Body of pancreas (tissue), 4 donors: Measurements from ENCODE around the gene MOSPD3. TPM values are rescaled to one million over a fixed set of nuclear protein-coding genes. Genes with fewer than 3 reads are reported as not detected.
A peak's percentile ranks its signal among the peaks of the same experiment; 100 is the strongest.
"Not testable (repeated sequence)": the region's sequence is repeated elsewhere in the genome, so short reads cannot be mapped to it uniquely, and the experiment has no call there.

Source experiments
- ATAC-seq: fragments of 150-250 bp; one replicate; pipeline ENCODE4 v1.9.1; 2016
- DNase-seq, 4 donors: peaks; one replicate each; pipeline ENCODE4 v3.0.0-alpha.2; 2019
- H3K27ac ChIP-seq, 4 donors: fragments of 200-600 bp; sonication (generic); 1 replicate in 3 of 4; 2 replicates in 1 of 4; pipeline versions ENCODE4 v1.5.1 to v1.6.1; 2016 to 2019; ENCODE audit warnings: mild to moderate bottlenecking in 1 of 4, mixed read lengths in 1 of 4, moderate library complexity in 1 of 4
- H3K27me3 ChIP-seq, 2 donors: fragments of 200-600 bp; sonication (generic); one replicate each; pipeline ENCODE4 v1.6.0; 2016; ENCODE audit warnings: mild to moderate bottlenecking in 1 of 2
- H3K36me3 ChIP-seq, 2 donors: fragments of 200-600 bp; sonication (generic); replicated peaks in 1 of 2; 2 replicates each; pipeline ENCODE4 v1.5.1; 2016; ENCODE audit warnings: low read depth in 2 of 2; ENCODE audit not compliant: insufficient read depth in 1 of 2
- H3K4me1 ChIP-seq: fragments of 200-600 bp; sonication (generic); one replicate; pipeline ENCODE4 v1.6.0; 2016
- H3K4me3 ChIP-seq, 2 donors: fragments of 200-600 bp; sonication (generic); 1 replicate in 1 of 2; 2 replicates in 1 of 2; pipeline ENCODE4 v1.5.1; 2016 to 2019
- H3K9me3 ChIP-seq, 3 donors: fragments of 200-600 bp; sonication (generic); 1 replicate in 2 of 3; 2 replicates in 1 of 3; pipeline ENCODE4 v1.5.1; 2016
- CTCF ChIP-seq, 7 experiments: fragments of 450-650 bp in 4 of 7; fragments of 200-600 bp in 3 of 7; sonication (generic) in 3 of 7; IDR thresholded peaks; one replicate each; pipeline ENCODE4 v1.5.1; 2016 to 2019; ENCODE audit warnings: antibody characterized with exemption in 7 of 7
- POLR2A ChIP-seq, 3 donors: fragments of 450-650 bp; IDR thresholded peaks; one replicate each; pipeline ENCODE4 v1.6.1; 2016; ENCODE audit warnings: antibody characterized with exemption in 3 of 3, mild to moderate bottlenecking in 2 of 3
- WGBS, 2 donors: methylation state at CpG; one replicate each; pipeline ENCODE4 v1.1.5; 2017; 5-methylcytosine and 5-hydroxymethylcytosine counted together
- intact Hi-C: fragments of 100-400 bp; cut with DNase I; formaldehyde crosslinking; loops from one replicate; pipeline ENCODE4 v1.15.1; 2023
- small RNA-seq: library from RNA; depleted of rRNA; stranded (forward); fragments of <200 nt; gene quantifications from one replicate; pipeline ENCODE3, GENCODE V24; 2016
- total RNA-seq, 2 donors: library from RNA; depleted of rRNA; stranded (reverse); fragments of >200 nt; gene quantifications; one replicate each; pipeline ENCODE4 v1.1.0, GENCODE V29; 2016

MOSPD3 gene
- total RNA-seq, 2 donors from 2014 or later: 6.9 to 8.6 TPM

- TF ChIP-seq CTCF (IDR thresholded peaks at IDR 0.05) (no peak), POLR2A (IDR thresholded peaks at IDR 0.05) (no peak)
- Histone ChIP-seq H3K36me3 (no peaks in the 10 kb centered on the region), H3K9me3 (no peaks in the 10 kb centered on the region), H3K27ac (no peak overlapping the region), H3K4me3 (no peak overlapping the region), H3K27me3 (peaks cover 0 to 5% of the 10 kb centered on the region in 2 donors), H3K4me1 (no peaks in the 10 kb centered on the region)
- WGBS, 2 donors: 77 to 80% methylated on average over 12 to 15 of the region's 15 CpGs
- ATAC-seq (no peak), DNase-seq (no peak)
- intact Hi-C loops: no loop called here
Measured at GRCh38 chr7:100649826-100650565, 37.7 kb downstream of the MOSPD3 start.

- TF ChIP-seq CTCF (IDR thresholded peaks at IDR 0.05): no peak
Measured at GRCh38 chr7:100654908-100655831, 42.8 kb downstream of the MOSPD3 start.

GRCh38 chr7:100655908-100656674 is 43.8 kb downstream of the MOSPD3 start, which contains the start of gene ACTL6B:
Gene ACTL6B (minus strand): TSS chr7:100656448. CDS start chr7:100656354, 94 bp downstream.
- Histone ChIP-seq H3K4me1 (peaks cover 9% of the 10 kb centered on the region), H3K27ac (no peak within 1 kb of the TSS), H3K36me3 (no peaks in the 10 kb centered on the region), H3K4me3 (no peak within 1 kb of the TSS), H3K9me3 (no peaks in the 10 kb centered on the region), H3K27me3 (peaks cover 0 to 19% of the 10 kb centered on the region in 2 donors)
- DNase-seq: peak; percentile 59 to 72 (median 69)
- 7 to 8% methylated on average over 21 to 63 of the region's 63 CpGs for WGBS, 2 donors
- intact Hi-C loops: no loop called here
- peak; percentile 78 for ATAC-seq
- TF ChIP-seq POLR2A (IDR thresholded peaks at IDR 0.05) (peak in 1 of 3 donors; percentile 10), CTCF (IDR thresholded peaks at IDR 0.05) (no peak)

More at GRCh38 chr7:100654908-100655831, 42.8 kb downstream of the MOSPD3 start:
- Histone ChIP-seq H3K4me3 (no peak overlapping the region), H3K27me3 (peaks cover 0 to 19% of the 10 kb centered on the region in 2 donors), H3K36me3 (no peaks in the 10 kb centered on the region), H3K9me3 (no peaks in the 10 kb centered on the region), H3K4me1 (peaks cover 9% of the 10 kb centered on the region), H3K27ac (no peak overlapping the region)
- ATAC-seq (no peak), DNase-seq (no peak)
- WGBS, 2 donors: 42 to 45% methylated on average over 19 to 23 of the region's 25 CpGs
- intact Hi-C loops: no loop called here

GRCh38 chr7:100662194-100662776 is 49.9 kb downstream of the MOSPD3 start:
- ATAC-seq, H3K27ac ChIP-seq, intact Hi-C loops, H3K36me3 ChIP-seq, H3K27me3 ChIP-seq, H3K4me1 ChIP-seq, H3K9me3 ChIP-seq, H3K4me3 ChIP-seq: not testable (repeated sequence)
- DNase-seq: peak in 1 of 4 donors; percentile 45
- 70 to 72% methylated on average over 11 to 12 of the region's 12 CpGs for WGBS, 2 donors

Small RNAs within 50 kb of the gene (small RNA-seq; reads per million reads assigned to genes)
- not detected for gene SAP25

Other genes with a start within 250 kb of the MOSPD3 start
- gene PILRA, start 239.1 kb upstream of the MOSPD3 start, total RNA-seq: 1 to 10 TPM in 1 of 2 donors, not detected in 1; 7.0 TPM
- 1 to 10 TPM; 1.6 to 3.3 TPM for gene ZCWPW1, start 183.8 kb upstream of the MOSPD3 start, total RNA-seq
- 10 to 100 TPM; 14.0 to 34.9 TPM for gene MEPCE, start 182.7 kb upstream of the MOSPD3 start, total RNA-seq
- gene PPP1R35, start 176.0 kb upstream of the MOSPD3 start, total RNA-seq: 10 to 100 TPM; 39.4 to 69.2 TPM
- gene SPACDR, start 148.3 kb upstream of the MOSPD3 start, total RNA-seq: 1 to 10 TPM in 1 of 2 donors, not detected in 1; 1.0 TPM
- 10 to 100 TPM; 16.6 to 34.9 TPM for gene TSC22D4, start 133.3 kb upstream of the MOSPD3 start, total RNA-seq
- 1 to 10 TPM; 1.0 to 1.3 TPM for gene NYAP1, start 128.6 kb upstream of the MOSPD3 start, total RNA-seq
- gene AGFG2, start 73.3 kb upstream of the MOSPD3 start, total RNA-seq: 10 to 100 TPM; 20.4 to 24.6 TPM
- not detected for gene SAP25, start 38.6 kb upstream of the MOSPD3 start, total RNA-seq
- gene LRCH4, start 26.4 kb upstream of the MOSPD3 start, total RNA-seq: 100 to 1,000 TPM in 1 of 2 donors, 10 to 100 TPM in 1; 25.4 to 121 TPM
- 1 to 10 TPM; 1.8 to 5.3 TPM for gene FBXO24, start 26.2 kb upstream of the MOSPD3 start, total RNA-seq
- gene PCOLCE, start 10.2 kb upstream of the MOSPD3 start, total RNA-seq: 10 to 100 TPM in 1 of 2 donors, 1 to 10 TPM in 1; 7.3 to 24.1 TPM
- gene TFR2, start 29.0 kb downstream of the MOSPD3 start, total RNA-seq: under 1 TPM in 1 of 2 donors, not detected in 1; 0.26 TPM
- under 1 TPM in 1 of 2 donors, not detected in 1; 0.52 TPM for gene ACTL6B, start 43.9 kb downstream of the MOSPD3 start, total RNA-seq
- gene GNB2, start 61.2 kb downstream of the MOSPD3 start, total RNA-seq: 100 to 1,000 TPM; 106 to 123 TPM
- 10 to 100 TPM; 25.2 to 49.4 TPM for gene GIGYF1, start 81.7 kb downstream of the MOSPD3 start, total RNA-seq
- 10 to 100 TPM; 17.1 to 20.8 TPM for gene POP7, start 93.6 kb downstream of the MOSPD3 start, total RNA-seq
- gene EPO, start 107.9 kb downstream of the MOSPD3 start, total RNA-seq: 1 to 10 TPM; 1.3 to 2.6 TPM
- not detected for gene ZAN, start 121.1 kb downstream of the MOSPD3 start, total RNA-seq
- gene EPHB4, start 215.0 kb downstream of the MOSPD3 start, total RNA-seq: 10 to 100 TPM; 33.6 to 46.4 TPM
- 10 to 100 TPM; 12.7 to 38.9 TPM for gene SLC12A9, start 240.2 kb downstream of the MOSPD3 start, total RNA-seq